ENCODE data around the gene HMMR. TPM values are rescaled to one million over a fixed set of nuclear protein-coding genes. Genes with fewer than 3 reads are reported as not detected.
A peak's percentile ranks its signal among the peaks of the same experiment; 100 is the strongest.
"Not testable (repeated sequence)": the region's sequence is repeated elsewhere in the genome, so short reads cannot be mapped to it uniquely, and the experiment has no call there.

Gene HMMR
- polyA plus RNA-seq, 2 donors, result 2.1 to 4.1 TPM

DNA sequence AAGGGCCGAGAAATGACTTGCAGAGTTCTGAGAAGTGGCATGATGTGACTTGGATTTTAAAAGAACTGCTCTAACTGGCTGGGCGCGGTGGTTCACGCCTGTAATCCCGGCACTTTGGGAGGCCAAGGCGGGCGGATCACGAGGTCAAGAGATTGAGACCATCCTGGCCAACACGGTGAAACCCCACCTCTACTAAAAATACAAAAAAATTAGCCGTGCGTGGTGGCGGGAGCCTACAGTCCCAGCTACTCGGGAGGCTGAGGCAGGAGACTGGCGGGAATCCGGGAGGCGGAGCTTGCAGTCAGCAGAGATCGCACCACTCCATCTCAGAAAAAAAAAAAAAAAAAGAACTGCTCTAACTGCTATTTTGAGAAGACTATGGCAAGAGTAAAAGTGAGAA lies 5.0 kb upstream of the HMMR start:
- H3K9me3 ChIP-seq (ENCODE audit: control insufficient read depth in 2 of 2, insufficient read depth in 1 of 2, low read depth in 1 of 2, low read length in 1 of 2); H3K36me3 ChIP-seq (ENCODE audit: control insufficient read depth in 2 of 2, insufficient read depth in 2 of 2, low read length in 1 of 2); H3K27me3 ChIP-seq (ENCODE audit: control insufficient read depth in 1 of 2, insufficient read depth in 2 of 2, low read length in 2 of 2); H3K4me3 ChIP-seq (ENCODE audit: low read depth in 1 of 2, low read length in 2 of 2); H3K4me1 ChIP-seq (ENCODE audit: control insufficient read depth in 2 of 2, insufficient read depth in 2 of 2, low read length in 1 of 2); H3K27ac ChIP-seq (ENCODE audit: low read depth in 2 of 2, low read length in 1 of 2): not testable (repeated sequence)
- 96% methylated on average over 17 of the region's 17 CpGs for WGBS, 2 donors

DNA sequence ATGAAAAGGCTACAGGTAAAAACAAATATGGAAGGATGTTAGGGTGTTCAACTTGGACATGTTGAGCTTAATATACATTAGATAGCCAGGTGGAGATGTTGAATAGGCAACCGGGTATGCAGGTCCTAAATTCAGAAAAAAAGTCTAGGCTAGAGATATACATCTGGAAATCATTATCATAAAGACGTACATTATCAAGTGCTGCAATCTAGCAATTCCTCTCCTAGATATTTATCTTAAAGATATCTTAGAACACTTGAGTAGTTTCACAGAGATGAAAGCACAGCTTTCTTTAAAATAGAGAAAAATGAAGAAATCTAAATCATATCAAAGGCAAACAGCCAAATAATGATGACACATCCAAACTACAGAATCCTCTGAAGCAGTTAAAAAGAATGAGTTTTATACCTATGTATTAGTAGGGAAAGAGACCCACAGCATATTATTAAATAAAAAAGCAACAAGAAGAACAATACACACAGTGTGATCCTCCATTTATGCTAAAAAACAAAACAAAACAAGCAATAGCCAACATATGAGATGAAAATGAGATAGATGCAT lies 4.3 kb upstream of the HMMR start:
- Histone ChIP-seq H3K36me3 (ENCODE audit: control insufficient read depth in 2 of 2, insufficient read depth in 2 of 2, low read length in 1 of 2) (peaks cover 0 to 4% of the 10 kb centered on the region in 2 donors), H3K4me3 (ENCODE audit: low read depth in 1 of 2, low read length in 2 of 2) (no peak overlapping the region), H3K27me3 (ENCODE audit: control insufficient read depth in 1 of 2, insufficient read depth in 2 of 2, low read length in 2 of 2) (no peaks in the 10 kb centered on the region), H3K4me1 (ENCODE audit: control insufficient read depth in 2 of 2, insufficient read depth in 2 of 2, low read length in 1 of 2) (no peaks in the 10 kb centered on the region), H3K9me3 (ENCODE audit: control insufficient read depth in 2 of 2, insufficient read depth in 1 of 2, low read depth in 1 of 2, low read length in 1 of 2) (no peaks in the 10 kb centered on the region), H3K27ac (ENCODE audit: low read depth in 2 of 2, low read length in 1 of 2) (no peak overlapping the region)
- 87 to 88% methylated on average over 2 of the region's 2 CpGs for WGBS, 2 donors

DNA sequence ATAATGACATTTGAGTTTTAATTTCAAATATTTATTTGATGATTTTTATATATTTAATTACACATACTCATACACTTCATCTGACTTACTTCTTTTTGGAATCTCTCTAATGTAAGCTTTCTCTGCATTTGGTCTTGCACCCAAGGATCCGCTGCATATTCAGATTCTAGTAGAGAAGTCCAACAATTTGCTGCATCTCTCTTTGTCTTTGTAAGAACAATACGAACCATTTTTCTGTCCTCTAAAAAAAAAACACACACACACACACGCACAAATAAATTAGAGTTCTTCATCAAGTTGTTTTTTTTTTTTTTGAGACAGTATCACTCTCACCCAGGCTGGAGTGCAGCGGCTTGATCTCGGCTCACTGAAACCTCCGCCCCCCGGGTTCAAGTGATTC lies 3.6 kb upstream of the HMMR start:
- Histone ChIP-seq H3K4me1 (ENCODE audit: control insufficient read depth in 2 of 2, insufficient read depth in 2 of 2, low read length in 1 of 2) (no peaks in the 10 kb centered on the region), H3K27ac (ENCODE audit: low read depth in 2 of 2, low read length in 1 of 2) (no peak overlapping the region), H3K4me3 (ENCODE audit: low read depth in 1 of 2, low read length in 2 of 2) (no peak overlapping the region), H3K36me3 (ENCODE audit: control insufficient read depth in 2 of 2, insufficient read depth in 2 of 2, low read length in 1 of 2) (peaks cover 0 to 4% of the 10 kb centered on the region in 2 donors), H3K9me3 (ENCODE audit: control insufficient read depth in 2 of 2, insufficient read depth in 1 of 2, low read depth in 1 of 2, low read length in 1 of 2) (no peaks in the 10 kb centered on the region), H3K27me3 (ENCODE audit: control insufficient read depth in 1 of 2, insufficient read depth in 2 of 2, low read length in 2 of 2) (no peaks in the 10 kb centered on the region)
- WGBS, 2 donors, result 93 to 95% methylated on average over 7 of the region's 7 CpGs

DNA sequence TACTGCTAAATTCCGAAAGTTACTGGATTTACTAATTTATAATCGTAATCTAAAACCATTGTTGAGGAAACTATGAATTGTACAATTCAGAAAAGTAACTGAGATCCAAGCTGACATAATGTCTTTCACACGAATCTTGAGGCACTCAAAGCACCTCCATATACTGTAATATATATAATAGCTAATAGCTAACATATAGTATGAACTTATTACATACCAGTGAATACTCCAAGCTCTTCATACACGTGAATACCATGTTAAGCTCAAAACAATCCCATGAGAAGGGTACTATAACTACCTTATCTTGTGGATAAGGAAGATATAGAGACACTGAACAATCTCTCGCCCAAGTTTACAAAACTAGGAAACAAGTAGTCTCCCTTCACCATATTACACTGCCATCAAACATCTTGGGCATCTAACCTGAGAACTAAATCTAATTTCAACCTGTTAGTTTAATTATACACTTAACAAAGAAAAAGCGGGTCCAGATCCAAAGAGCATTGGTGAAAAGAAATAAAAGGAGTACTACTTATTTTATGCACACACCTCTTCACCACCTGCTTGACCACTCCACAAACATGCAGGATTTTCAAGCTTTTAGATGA lies 1.6 kb upstream of the HMMR start:
- peak overlapping the region; percentile 87 to 92 for H3K4me3 ChIP-seq (ENCODE audit: low read depth in 1 of 2, low read length in 2 of 2)
- WGBS, 2 donors, result 30 to 32% methylated on average over 6 of the region's 6 CpGs

DNA sequence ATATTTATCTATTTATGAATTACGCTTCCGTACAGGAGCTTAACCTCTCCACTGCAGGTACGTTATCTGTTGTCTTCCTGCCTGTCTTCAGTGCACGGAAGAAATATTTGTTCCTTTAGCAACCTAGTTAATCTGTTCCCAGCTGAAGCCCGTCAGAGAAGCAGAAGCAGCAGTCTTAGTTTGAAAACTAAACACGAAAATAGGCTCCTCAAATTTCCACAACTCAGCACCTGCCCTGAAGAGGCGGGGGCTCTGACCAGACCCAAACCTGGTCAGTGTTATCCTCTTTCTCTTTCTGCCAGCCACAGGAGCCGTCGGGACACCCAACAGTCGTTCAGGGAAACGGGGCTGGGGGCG lies 992 bp upstream of the HMMR start:
- 0% methylated on average over 12 of the region's 12 CpGs for WGBS, 2 donors
- H3K27ac ChIP-seq (ENCODE audit: low read depth in 2 of 2, low read length in 1 of 2), result peak overlapping the region; percentile 97 to 99
- H3K9me3 ChIP-seq (ENCODE audit: control insufficient read depth in 2 of 2, insufficient read depth in 1 of 2, low read depth in 1 of 2, low read length in 1 of 2), result no peaks in the 10 kb centered on the region
- H3K27me3 ChIP-seq (ENCODE audit: control insufficient read depth in 1 of 2, insufficient read depth in 2 of 2, low read length in 2 of 2), result no peaks in the 10 kb centered on the region
- no peaks in the 10 kb centered on the region for H3K4me1 ChIP-seq (ENCODE audit: control insufficient read depth in 2 of 2, insufficient read depth in 2 of 2, low read length in 1 of 2)
- H3K4me3 ChIP-seq (ENCODE audit: low read depth in 1 of 2, low read length in 2 of 2), result peak overlapping the region; percentile 87 to 92
- H3K36me3 ChIP-seq (ENCODE audit: control insufficient read depth in 2 of 2, insufficient read depth in 2 of 2, low read length in 1 of 2), result peaks cover 0 to 4% of the 10 kb centered on the region in 2 donors

More for the DNA sequence above, 1.6 kb upstream of the HMMR start:
- no peaks in the 10 kb centered on the region for H3K9me3 ChIP-seq (ENCODE audit: control insufficient read depth in 2 of 2, insufficient read depth in 1 of 2, low read depth in 1 of 2, low read length in 1 of 2)
- no peaks in the 10 kb centered on the region for H3K27me3 ChIP-seq (ENCODE audit: control insufficient read depth in 1 of 2, insufficient read depth in 2 of 2, low read length in 2 of 2)
- peaks cover 0 to 4% of the 10 kb centered on the region in 2 donors for H3K36me3 ChIP-seq (ENCODE audit: control insufficient read depth in 2 of 2, insufficient read depth in 2 of 2, low read length in 1 of 2)
- no peaks in the 10 kb centered on the region for H3K4me1 ChIP-seq (ENCODE audit: control insufficient read depth in 2 of 2, insufficient read depth in 2 of 2, low read length in 1 of 2)
- H3K27ac ChIP-seq (ENCODE audit: low read depth in 2 of 2, low read length in 1 of 2), result peak overlapping the region in 1 of 2 donors; percentile 97

DNA sequence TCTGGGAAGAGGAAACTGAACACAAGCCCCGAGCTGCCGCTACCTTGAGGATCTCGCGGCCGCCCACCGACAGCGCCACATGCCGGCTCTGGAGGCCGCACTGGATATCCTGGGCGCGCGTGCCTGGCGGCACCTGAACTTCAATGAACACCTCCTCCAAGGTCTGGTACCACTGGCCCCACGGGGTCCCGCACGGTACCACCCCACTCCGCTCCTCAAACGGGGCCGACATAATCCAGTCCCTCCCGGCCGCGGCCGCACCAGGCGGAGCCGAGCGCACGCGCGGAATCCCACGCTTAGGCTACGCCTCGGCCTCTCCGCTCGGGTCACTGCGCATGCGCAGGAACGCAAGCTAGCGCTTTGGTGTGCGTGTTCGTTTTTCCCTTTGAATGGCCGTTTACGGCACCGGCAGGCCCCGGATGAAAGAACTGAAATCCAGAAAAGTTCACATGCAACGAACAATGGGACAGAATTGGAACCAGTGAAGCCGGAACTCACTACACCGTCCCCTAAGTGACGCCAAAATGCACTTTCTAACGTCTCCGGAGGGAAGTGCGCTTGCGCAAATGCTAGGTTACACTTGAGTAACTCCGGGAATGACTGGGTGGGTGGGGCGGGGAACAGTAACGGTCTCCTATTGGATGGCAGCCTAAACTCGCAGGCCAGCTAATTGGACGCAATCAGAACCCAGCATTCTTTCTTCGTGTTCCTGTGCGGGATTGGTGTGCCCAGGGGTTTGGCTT lies 442 bp upstream of the HMMR start, which contains the start of gene NUDCD2:
Gene NUDCD2, minus strand, starts transcription at position 284 of the 743 bp plus-strand sequence. Its CDS starts 52 bp downstream, at position 232.
- Histone ChIP-seq H3K36me3 (ENCODE audit: control insufficient read depth in 2 of 2, insufficient read depth in 2 of 2, low read length in 1 of 2) (peaks cover 0 to 2% of the 10 kb centered on the region in 2 donors), H3K27ac (ENCODE audit: low read depth in 2 of 2, low read length in 1 of 2) (peak within 1 kb of the TSS; percentile 97 to 99), H3K27me3 (ENCODE audit: control insufficient read depth in 1 of 2, insufficient read depth in 2 of 2, low read length in 2 of 2) (no peaks in the 10 kb centered on the region), H3K4me3 (ENCODE audit: low read depth in 1 of 2, low read length in 2 of 2) (peak within 1 kb of the TSS; percentile 87 to 92), H3K9me3 (ENCODE audit: control insufficient read depth in 2 of 2, insufficient read depth in 1 of 2, low read depth in 1 of 2, low read length in 1 of 2) (no peaks in the 10 kb centered on the region), H3K4me1 (ENCODE audit: control insufficient read depth in 2 of 2, insufficient read depth in 2 of 2, low read length in 1 of 2) (no peaks in the 10 kb centered on the region)
- 0% methylated on average over 57 to 59 of the region's 59 CpGs for WGBS, 2 donors

DNA sequence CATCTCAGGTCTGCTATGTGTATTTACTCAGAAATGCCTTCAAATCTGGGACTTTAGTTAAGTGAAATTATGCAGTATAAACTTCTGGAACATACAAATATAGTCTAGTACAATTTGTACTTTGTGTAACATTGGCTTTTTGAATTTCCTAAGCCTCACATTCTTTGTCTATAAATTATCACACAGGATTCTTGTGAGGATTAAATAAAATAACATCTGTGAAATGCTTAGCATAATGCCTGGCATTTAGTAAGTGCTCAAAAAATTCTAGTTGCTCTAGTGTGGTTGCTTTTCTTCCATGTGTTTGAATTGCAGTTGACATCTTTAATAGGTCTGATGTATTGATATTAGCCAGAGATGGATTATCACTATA lies 2.6 kb downstream of the HMMR start:
- H3K36me3 ChIP-seq (ENCODE audit: control insufficient read depth in 2 of 2, insufficient read depth in 2 of 2, low read length in 1 of 2), result no peaks in the 10 kb centered on the region
- H3K27ac ChIP-seq (ENCODE audit: low read depth in 2 of 2, low read length in 1 of 2), result no peak overlapping the region
- H3K9me3 ChIP-seq (ENCODE audit: control insufficient read depth in 2 of 2, insufficient read depth in 1 of 2, low read depth in 1 of 2, low read length in 1 of 2), result no peaks in the 10 kb centered on the region
- no peaks in the 10 kb centered on the region for H3K4me1 ChIP-seq (ENCODE audit: control insufficient read depth in 2 of 2, insufficient read depth in 2 of 2, low read length in 1 of 2)
- no peaks in the 10 kb centered on the region for H3K27me3 ChIP-seq (ENCODE audit: control insufficient read depth in 1 of 2, insufficient read depth in 2 of 2, low read length in 2 of 2)
- no peak overlapping the region for H3K4me3 ChIP-seq (ENCODE audit: low read depth in 1 of 2, low read length in 2 of 2)

DNA sequence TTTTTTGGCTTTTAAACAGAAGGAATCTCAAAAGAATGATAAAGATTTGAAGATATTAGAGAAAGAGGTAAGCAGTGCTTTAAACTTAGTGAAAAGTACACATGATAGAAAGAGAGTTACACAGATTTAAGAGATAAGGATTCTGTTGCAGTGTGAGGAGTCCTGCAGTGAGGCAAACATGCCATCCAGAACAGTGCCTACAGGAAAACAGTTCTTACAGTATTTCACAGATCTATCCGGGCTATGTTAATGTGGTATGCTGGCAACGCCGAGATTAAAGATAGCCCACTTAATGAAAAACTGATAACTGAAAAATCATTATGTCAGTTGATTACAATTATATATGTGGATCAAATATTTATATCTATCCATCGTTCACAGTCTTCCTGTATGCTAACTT lies 7.2 kb downstream of the HMMR start:
- no peaks in the 10 kb centered on the region for H3K9me3 ChIP-seq (ENCODE audit: control insufficient read depth in 2 of 2, insufficient read depth in 1 of 2, low read depth in 1 of 2, low read length in 1 of 2)
- no peak overlapping the region for H3K27ac ChIP-seq (ENCODE audit: low read depth in 2 of 2, low read length in 1 of 2)
- H3K4me1 ChIP-seq (ENCODE audit: control insufficient read depth in 2 of 2, insufficient read depth in 2 of 2, low read length in 1 of 2), result no peaks in the 10 kb centered on the region
- WGBS, 2 donors, result 82 to 85% methylated on average over 4 of the region's 4 CpGs
- H3K36me3 ChIP-seq (ENCODE audit: control insufficient read depth in 2 of 2, insufficient read depth in 2 of 2, low read length in 1 of 2), result no peaks in the 10 kb centered on the region
- no peak overlapping the region for H3K4me3 ChIP-seq (ENCODE audit: low read depth in 1 of 2, low read length in 2 of 2)
- H3K27me3 ChIP-seq (ENCODE audit: control insufficient read depth in 1 of 2, insufficient read depth in 2 of 2, low read length in 2 of 2), result no peaks in the 10 kb centered on the region

DNA sequence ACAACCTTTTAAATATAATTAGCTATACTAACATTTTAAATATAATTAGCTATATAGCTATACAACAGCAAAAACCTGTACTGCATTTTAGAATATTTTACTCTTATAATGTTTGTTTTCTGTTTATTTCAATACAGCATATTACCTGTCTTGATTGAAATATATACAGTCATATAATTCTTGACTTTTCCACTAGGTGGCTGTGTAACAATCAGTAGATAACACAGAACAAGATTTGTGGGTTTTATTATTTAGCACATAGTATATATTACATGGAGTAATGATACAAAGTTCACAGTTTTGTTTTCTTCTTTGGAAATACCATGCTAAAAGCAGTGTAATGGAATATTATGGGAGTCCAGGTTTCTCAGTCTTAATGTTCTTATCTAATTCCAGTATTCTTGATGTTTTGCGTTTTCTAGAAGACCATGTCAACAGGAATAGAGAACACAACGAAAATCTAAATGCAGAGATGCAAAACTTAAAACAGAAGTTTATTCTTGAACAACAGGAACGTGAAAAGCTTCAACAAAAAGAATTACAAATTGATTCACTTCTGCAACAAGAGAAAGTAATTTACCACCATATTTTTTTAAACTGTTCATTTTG lies 13.3 kb downstream of the HMMR start:
- Histone ChIP-seq H3K9me3 (ENCODE audit: control insufficient read depth in 2 of 2, insufficient read depth in 1 of 2, low read depth in 1 of 2, low read length in 1 of 2) (no peaks in the 10 kb centered on the region), H3K27me3 (ENCODE audit: control insufficient read depth in 1 of 2, insufficient read depth in 2 of 2, low read length in 2 of 2) (no peaks in the 10 kb centered on the region), H3K4me1 (ENCODE audit: control insufficient read depth in 2 of 2, insufficient read depth in 2 of 2, low read length in 1 of 2) (no peaks in the 10 kb centered on the region), H3K36me3 (ENCODE audit: control insufficient read depth in 2 of 2, insufficient read depth in 2 of 2, low read length in 1 of 2) (no peaks in the 10 kb centered on the region), H3K27ac (ENCODE audit: low read depth in 2 of 2, low read length in 1 of 2) (no peak overlapping the region), H3K4me3 (ENCODE audit: low read depth in 1 of 2, low read length in 2 of 2) (no peak overlapping the region)
- 92 to 98% methylated on average over 3 of the region's 3 CpGs for WGBS, 2 donors

All from esophagus (tissue), 2 donors.